Keratinocyte (primary cell): ENCODE data around the gene SHKBP1. TPM values are rescaled to one million over a fixed set of nuclear protein-coding genes. Genes with fewer than 3 reads are reported as not detected.

Experiments
- DNase-seq: peaks from one replicate; pipeline ENCODE4 v3.0.0-alpha.2; 2011; ENCODE audit warnings: low read depth, missing footprints, low spot score
- FAIRE-seq: peaks from 2 replicates; lab custom pipeline; 2011; peaks lifted over from hg19 to GRCh38; lab: Jason Lieb, UNC
- H2AFZ ChIP-seq: 2 replicates; pipeline ENCODE4 v1.6.0; 2012; ENCODE audit warnings: low read length, control low read depth, inconsistent platforms; ENCODE audit not compliant: control insufficient read depth
- H3K27ac ChIP-seq: 2 replicates; pipeline ENCODE4 v1.5.1; 2011; ENCODE audit warnings: low read length; ENCODE audit not compliant: control insufficient read depth, insufficient read depth
- H3K27me3 ChIP-seq: 3 replicates; pipeline ENCODE4 v1.6.0; 2011; ENCODE audit warnings: low read length; ENCODE audit not compliant: control insufficient read depth, insufficient read depth; ENCODE audit errors: extremely low read depth
- H3K36me3 ChIP-seq, 2 experiments: 2 replicates in 1 of 2; 3 replicates in 1 of 2; pipeline ENCODE4 v1.5.1; 2011; ENCODE audit warnings: low read length in 2 of 2, mild to moderate bottlenecking in 1 of 2; ENCODE audit not compliant: control insufficient read depth in 2 of 2, insufficient read depth in 2 of 2; ENCODE audit errors: extremely low read depth in 1 of 2
- H3K4me1 ChIP-seq: 3 replicates; pipeline ENCODE4 v1.5.1; 2011; ENCODE audit warnings: low read length; ENCODE audit not compliant: control insufficient read depth, insufficient read depth; ENCODE audit errors: extremely low read depth
- H3K4me2 ChIP-seq: 3 replicates; pipeline ENCODE4 v1.6.0; 2011; ENCODE audit warnings: low read depth, low read length; ENCODE audit not compliant: control insufficient read depth, insufficient read depth; ENCODE audit errors: extremely low read depth
- H3K4me3 ChIP-seq, 3 experiments: fragments of 200-600 bp in 1 of 3; sonication (generic) in 1 of 3; 2 replicates in 2 of 3; 3 replicates in 1 of 3; pipeline ENCODE4 v1.5.1; 2011 to 2016; ENCODE audit warnings: low read length in 3 of 3, mild to moderate bottlenecking in 3 of 3, control low read depth in 2 of 3, inconsistent platforms in 1 of 3, low read depth in 1 of 3, mixed read lengths in 1 of 3, mixed run types in 1 of 3, moderate library complexity in 1 of 3; ENCODE audit not compliant: control insufficient read depth in 2 of 3, insufficient read depth in 2 of 3; ENCODE audit errors: extremely low read depth in 1 of 3
- H3K79me2 ChIP-seq: 2 replicates; pipeline ENCODE4 v1.6.0; 2012; ENCODE audit warnings: low read length; ENCODE audit not compliant: control insufficient read depth, insufficient read depth
- H3K9ac ChIP-seq: 3 replicates; pipeline ENCODE4 v1.6.0; 2011; ENCODE audit warnings: low read length; ENCODE audit not compliant: control insufficient read depth, insufficient read depth; ENCODE audit errors: extremely low read depth
- H3K9me1 ChIP-seq: 3 replicates; pipeline ENCODE4 v1.6.0; 2011; ENCODE audit warnings: low read length; ENCODE audit not compliant: control insufficient read depth, insufficient read depth; ENCODE audit errors: extremely low read depth
- H3K9me3 ChIP-seq: 2 replicates; pipeline ENCODE4 v1.5.1; 2012; ENCODE audit warnings: low read depth, low read length; ENCODE audit not compliant: control insufficient read depth
- H4K20me1 ChIP-seq: 3 replicates; pipeline ENCODE4 v1.6.0; 2011; ENCODE audit warnings: low read length; ENCODE audit not compliant: control insufficient read depth, insufficient read depth; ENCODE audit errors: extremely low read depth
- EZH2 ChIP-seq: IDR thresholded peaks from one replicate; pipeline ENCODE4 v1.6.1; 2012; ENCODE audit warnings: inconsistent platforms, mild to moderate bottlenecking, low read length, moderate library complexity
- dilution Hi-C: fragments of 300-500 bp; cut with MboI; formaldehyde crosslinking; loops from one replicate; pipeline ENCODE4 v1.7.0; 2020; ENCODE audit warnings: low sequenced_read_pairs; ENCODE audit not compliant: extremely low pct_ligation_motif_present
- polyA plus RNA-seq, 5 experiments: library from polyadenylated mRNA; depleted of rRNA in 3 of 5; stranded (reverse) in 3 of 5; stranded (forward) in 1 of 5; unstranded in 1 of 5; fragments of >200 nt; gene quantifications; 1 replicate in 1 of 5; 2 replicates in 3 of 5; 3 replicates in 1 of 5; pipeline versions ENCODE4 v1.2.1 to v1.2.3, GENCODE V29; 2011 to 2012; ENCODE audit warnings: missing spikeins in 2 of 5, low read depth in 1 of 5, low replicate concordance in 1 of 5
- TF ChIP-seq, protein P1 (sequence below), 3 experiments: IDR thresholded peaks in 1 of 3; conservative IDR thresholded peaks in 1 of 3; optimal IDR thresholded peaks in 1 of 3; 2 replicates in 2 of 3; 3 replicates in 1 of 3; pipeline versions ENCODE3 to v1.5.1; 2011; ENCODE audit warnings: low read length in 3 of 3, mild to moderate bottlenecking in 3 of 3, moderate library complexity in 2 of 3, control low read depth in 1 of 3, inconsistent platforms in 1 of 3; ENCODE audit not compliant: insufficient read depth in 2 of 3; ENCODE audit errors: extremely low read depth in 1 of 3

SHKBP1 gene
- polyA plus RNA-seq, 1 donor (not counting 4 experiments of a cell fraction or from before 2014, with no cell fraction given), result 20.2 TPM

DNA sequence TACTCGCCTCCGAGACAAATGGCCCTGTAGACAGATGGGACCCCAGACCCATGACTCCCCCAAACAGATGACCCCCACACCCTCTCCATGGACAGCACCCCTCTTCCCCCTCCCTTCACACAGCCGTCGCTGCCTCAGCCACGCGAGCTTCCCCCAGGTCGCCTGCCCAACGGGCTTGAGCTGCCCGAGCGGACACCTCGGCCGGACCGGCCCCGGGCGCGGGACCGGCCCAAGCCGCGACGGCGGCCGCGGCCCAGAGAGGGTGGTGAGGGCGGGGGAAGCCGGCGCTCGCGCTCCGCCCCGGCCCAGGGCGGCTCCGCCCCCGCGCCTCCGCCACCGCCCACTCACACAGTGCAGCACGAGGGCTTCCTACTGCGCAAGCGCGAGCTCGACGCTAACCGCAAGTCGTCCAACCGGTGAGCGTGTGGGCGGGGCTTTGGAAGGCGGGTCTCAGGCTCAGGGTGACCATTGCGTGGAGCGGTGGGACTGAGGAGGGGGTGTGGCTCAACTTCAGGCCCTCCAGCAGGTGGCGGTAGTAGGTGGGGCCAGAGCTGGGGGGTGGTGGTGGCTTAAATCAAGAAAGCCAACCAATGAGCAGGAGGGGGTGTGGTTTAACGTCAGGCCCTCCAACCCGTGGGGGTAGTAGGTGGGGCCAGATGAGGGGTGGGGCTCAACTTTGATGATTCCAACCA lies 6.2 kb upstream of the SHKBP1 start:
- H2AFZ ChIP-seq, result peak overlapping the region; percentile 64
- TF ChIP-seq, protein P1, sequence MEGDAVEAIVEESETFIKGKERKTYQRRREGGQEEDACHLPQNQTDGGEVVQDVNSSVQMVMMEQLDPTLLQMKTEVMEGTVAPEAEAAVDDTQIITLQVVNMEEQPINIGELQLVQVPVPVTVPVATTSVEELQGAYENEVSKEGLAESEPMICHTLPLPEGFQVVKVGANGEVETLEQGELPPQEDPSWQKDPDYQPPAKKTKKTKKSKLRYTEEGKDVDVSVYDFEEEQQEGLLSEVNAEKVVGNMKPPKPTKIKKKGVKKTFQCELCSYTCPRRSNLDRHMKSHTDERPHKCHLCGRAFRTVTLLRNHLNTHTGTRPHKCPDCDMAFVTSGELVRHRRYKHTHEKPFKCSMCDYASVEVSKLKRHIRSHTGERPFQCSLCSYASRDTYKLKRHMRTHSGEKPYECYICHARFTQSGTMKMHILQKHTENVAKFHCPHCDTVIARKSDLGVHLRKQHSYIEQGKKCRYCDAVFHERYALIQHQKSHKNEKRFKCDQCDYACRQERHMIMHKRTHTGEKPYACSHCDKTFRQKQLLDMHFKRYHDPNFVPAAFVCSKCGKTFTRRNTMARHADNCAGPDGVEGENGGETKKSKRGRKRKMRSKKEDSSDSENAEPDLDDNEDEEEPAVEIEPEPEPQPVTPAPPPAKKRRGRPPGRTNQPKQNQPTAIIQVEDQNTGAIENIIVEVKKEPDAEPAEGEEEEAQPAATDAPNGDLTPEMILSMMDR (optimal IDR thresholded peaks at IDR 0.05 in 1 of 3, IDR thresholded peaks at IDR 0.05 in 1 of 3, conservative IDR thresholded peaks at IDR 0.05 in 1 of 3; ENCODE audit: extremely low read depth in 1 of 3, insufficient read depth in 2 of 3, low read length in 3 of 3), result no peak
- H3K36me3 ChIP-seq, result no peaks in the 10 kb centered on the region
- no peaks in the 10 kb centered on the region for H3K9me1 ChIP-seq
- peak overlapping the region; percentile 45 to 72 (median 71) for H3K4me3 ChIP-seq
- H3K4me1 ChIP-seq, result peaks cover 7% of the 10 kb centered on the region
- peak overlapping the region; percentile 90 for H3K9ac ChIP-seq
- dilution Hi-C loops, result no loop called here
- DNase-seq, result peak; percentile 100
- no peaks in the 10 kb centered on the region for H4K20me1 ChIP-seq
- FAIRE-seq, result peak; percentile 88
- no peaks in the 10 kb centered on the region for H3K79me2 ChIP-seq
- peaks cover 20% of the 10 kb centered on the region for H3K27me3 ChIP-seq
- H3K27ac ChIP-seq, result peak overlapping the region; percentile 86
- H3K9me3 ChIP-seq, result no peaks in the 10 kb centered on the region
- H3K4me2 ChIP-seq, result peak overlapping the region; percentile 95

GRCh38 chr19:40571005-40571318 lies 5.7 kb upstream of the SHKBP1 start:
- H3K79me2 ChIP-seq, result no peaks in the 10 kb centered on the region
- peaks cover 7% of the 10 kb centered on the region for H3K4me1 ChIP-seq
- peak overlapping the region in 1 of 3 experiments; percentile 39 for H3K4me3 ChIP-seq
- FAIRE-seq (no peak), DNase-seq (no peak)
- peaks cover 15% of the 10 kb centered on the region for H3K27me3 ChIP-seq
- no peaks in the 10 kb centered on the region for H4K20me1 ChIP-seq
- TF ChIP-seq, protein P1 (optimal IDR thresholded peaks at IDR 0.05 in 1 of 3, IDR thresholded peaks at IDR 0.05 in 1 of 3, conservative IDR thresholded peaks at IDR 0.05 in 1 of 3; ENCODE audit: extremely low read depth in 1 of 3, insufficient read depth in 2 of 3, low read length in 3 of 3), result no peak
- TF ChIP-seq EZH2, result no peak
- dilution Hi-C loops, result no loop called here
- no peak overlapping the region for H3K9ac ChIP-seq
- peak overlapping the region; percentile 46 for H2AFZ ChIP-seq
- H3K36me3 ChIP-seq, result no peaks in the 10 kb centered on the region
- no peaks in the 10 kb centered on the region for H3K9me1 ChIP-seq
- H3K4me2 ChIP-seq, result peak overlapping the region; percentile 46
- no peak overlapping the region for H3K27ac ChIP-seq
- H3K9me3 ChIP-seq, result no peaks in the 10 kb centered on the region
